ENCODE results near the gene SBF2.

DNA sequence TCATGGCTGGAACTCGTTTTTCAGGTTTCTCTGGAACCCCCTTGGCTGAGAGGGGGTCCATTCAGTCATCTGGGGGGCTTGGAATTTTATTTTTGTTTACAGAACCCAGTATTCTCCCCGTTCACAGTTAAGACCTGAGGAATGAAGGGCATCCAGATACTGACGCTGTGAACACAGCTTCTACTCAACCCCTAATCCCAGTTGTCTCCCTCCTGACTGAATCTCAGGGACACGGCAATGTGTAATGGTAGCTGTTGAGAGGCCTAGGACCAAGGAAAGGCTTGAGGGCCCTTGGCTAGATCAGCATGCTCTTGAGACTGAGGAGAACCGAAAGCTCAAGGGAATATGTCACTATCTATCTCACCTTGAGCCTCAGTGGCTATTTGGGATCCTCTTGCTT, 516.5 kb downstream of the SBF2 start:
- TF ChIP-seq TAF1 (IDR thresholded peaks at IDR 0.05; ENCODE audit: low read depth, low read length), result no peak
- no peak for TF ChIP-seq POLR2AphosphoS5 (IDR thresholded peaks at IDR 0.05; ENCODE audit: low read depth, low read length)
- no peak for TF ChIP-seq POLR2A (IDR thresholded peaks at IDR 0.05; ENCODE audit: low read depth, low read length)
- no peak for TF ChIP-seq SPI1 (IDR thresholded peaks at IDR 0.05; ENCODE audit: low read depth, low read length)
- no peak for TF ChIP-seq PAX5 (IDR thresholded peaks at IDR 0.05; ENCODE audit: insufficient read depth, low read length, severe bottlenecking)
- no peak for TF ChIP-seq POU2F2 (IDR thresholded peaks at IDR 0.05; ENCODE audit: low read depth, low read length)
